ENCODE measurements around the gene CHRNG. TPM values are rescaled to one million over a fixed set of nuclear protein-coding genes. Genes with fewer than 3 reads are reported as not detected.

Gene CHRNG
- total and polyA plus RNA-seq, 9 donors = 75.0 to 165 (median 94.8) TPM

GRCh38 chr2:232574674-232575403 is 35.3 kb downstream of the CHRNG start:
- peak; percentile 57 for DNase-seq
- H3K4me3 ChIP-seq (ENCODE audit: low read length) = no peak overlapping the region

GRCh38 chr2:232575404-232575746 is 35.9 kb downstream of the CHRNG start:
- peaks cover 34% of the 10 kb centered on the region for H3K4me1 ChIP-seq (ENCODE audit: control insufficient read depth, insufficient read depth, low read length)
- no CpG with 5 or more reads among the region's 1 CpG for WGBS (ENCODE audit: insufficient coverage)
- no peak overlapping the region for H3K4me3 ChIP-seq (ENCODE audit: low read length)
- no peak for DNase-seq
- H3K9me3 ChIP-seq (replicated peaks; ENCODE audit: control insufficient read depth, low read depth, low read length) = no peaks in the 10 kb centered on the region
- no peaks in the 10 kb centered on the region for H3K27me3 ChIP-seq (ENCODE audit: control insufficient read depth, insufficient read depth, low read length)
- H3K36me3 ChIP-seq (ENCODE audit: control insufficient read depth, insufficient read depth, low read length) = peaks cover 30% of the 10 kb centered on the region
- no peak overlapping the region for H3K27ac ChIP-seq (ENCODE audit: low read length)

More at GRCh38 chr2:232574674-232575403, 35.3 kb downstream of the CHRNG start:
- no peaks in the 10 kb centered on the region for H3K27me3 ChIP-seq (ENCODE audit: control insufficient read depth, insufficient read depth, low read length)
- no peaks in the 10 kb centered on the region for H3K9me3 ChIP-seq (replicated peaks; ENCODE audit: control insufficient read depth, low read depth, low read length)
- peak overlapping the region; percentile 69 for H3K27ac ChIP-seq (ENCODE audit: low read length)
- peaks cover 34% of the 10 kb centered on the region for H3K4me1 ChIP-seq (ENCODE audit: control insufficient read depth, insufficient read depth, low read length)
- WGBS (ENCODE audit: insufficient coverage) = no CpG with 5 or more reads among the region's 5 CpGs
- peaks cover 31% of the 10 kb centered on the region for H3K36me3 ChIP-seq (ENCODE audit: control insufficient read depth, insufficient read depth, low read length)

- Histone ChIP-seq H3K9me3 (replicated peaks; ENCODE audit: control insufficient read depth, low read depth, low read length) (no peaks in the 10 kb centered on the region), H3K4me1 (ENCODE audit: control insufficient read depth, insufficient read depth, low read length) (peaks cover 26% of the 10 kb centered on the region), H3K27ac (ENCODE audit: low read length) (peak overlapping the region; percentile 7), H3K36me3 (ENCODE audit: control insufficient read depth, insufficient read depth, low read length) (peaks cover 34% of the 10 kb centered on the region), H3K27me3 (ENCODE audit: control insufficient read depth, insufficient read depth, low read length) (no peaks in the 10 kb centered on the region), H3K4me3 (ENCODE audit: low read length) (no peak overlapping the region)
- 63% methylated on average over 2 of the region's 2 CpGs for WGBS (ENCODE audit: insufficient coverage)
- no peak for DNase-seq
Measured at GRCh38 chr2:232576995-232577394, 37.5 kb downstream of the CHRNG start.

GRCh38 chr2:232577841-232578240 is 38.3 kb downstream of the CHRNG start:
- Histone ChIP-seq H3K27ac (ENCODE audit: low read length) (peak overlapping the region; percentile 35), H3K27me3 (ENCODE audit: control insufficient read depth, insufficient read depth, low read length) (no peaks in the 10 kb centered on the region), H3K9me3 (replicated peaks; ENCODE audit: control insufficient read depth, low read depth, low read length) (no peaks in the 10 kb centered on the region), H3K36me3 (ENCODE audit: control insufficient read depth, insufficient read depth, low read length) (peaks cover 38% of the 10 kb centered on the region), H3K4me3 (ENCODE audit: low read length) (no peak overlapping the region), H3K4me1 (ENCODE audit: control insufficient read depth, insufficient read depth, low read length) (peaks cover 26% of the 10 kb centered on the region)
- no CpG with 5 or more reads among the region's 2 CpGs for WGBS (ENCODE audit: insufficient coverage)
- peak; percentile 43 for DNase-seq

GRCh38 chr2:232578626-232579025 is 39.1 kb downstream of the CHRNG start:
- no peak overlapping the region for H3K4me3 ChIP-seq (ENCODE audit: low read length)
- no peak overlapping the region for H3K27ac ChIP-seq (ENCODE audit: low read length)
- H3K36me3 ChIP-seq (ENCODE audit: control insufficient read depth, insufficient read depth, low read length) = peaks cover 38% of the 10 kb centered on the region
- 80% methylated on average over 1 of the region's 2 CpGs for WGBS (ENCODE audit: insufficient coverage)
- peaks cover 26% of the 10 kb centered on the region for H3K4me1 ChIP-seq (ENCODE audit: control insufficient read depth, insufficient read depth, low read length)
- no peaks in the 10 kb centered on the region for H3K9me3 ChIP-seq (replicated peaks; ENCODE audit: control insufficient read depth, low read depth, low read length)
- no peaks in the 10 kb centered on the region for H3K27me3 ChIP-seq (ENCODE audit: control insufficient read depth, insufficient read depth, low read length)
- no peak for DNase-seq

GRCh38 chr2:232580648-232580981 is 41.1 kb downstream of the CHRNG start:
- DNase-seq = no peak
- Histone ChIP-seq H3K27me3 (ENCODE audit: control insufficient read depth, insufficient read depth, low read length) (no peaks in the 10 kb centered on the region), H3K4me1 (ENCODE audit: control insufficient read depth, insufficient read depth, low read length) (peaks cover 11% of the 10 kb centered on the region), H3K9me3 (replicated peaks; ENCODE audit: control insufficient read depth, low read depth, low read length) (peaks cover 2% of the 10 kb centered on the region), H3K36me3 (ENCODE audit: control insufficient read depth, insufficient read depth, low read length) (peaks cover 40% of the 10 kb centered on the region), H3K4me3 (ENCODE audit: low read length) (no peak overlapping the region), H3K27ac (ENCODE audit: low read length) (no peak overlapping the region)
- WGBS (ENCODE audit: insufficient coverage) = 94% methylated on average over 3 of the region's 6 CpGs

- H3K4me3 ChIP-seq (ENCODE audit: low read length) = no peak overlapping the region
- H3K27ac ChIP-seq (ENCODE audit: low read length) = no peak overlapping the region
- DNase-seq = no peak
- H3K27me3 ChIP-seq (ENCODE audit: control insufficient read depth, insufficient read depth, low read length) = no peaks in the 10 kb centered on the region
- H3K36me3 ChIP-seq (ENCODE audit: control insufficient read depth, insufficient read depth, low read length) = peaks cover 40% of the 10 kb centered on the region
- peaks cover 2% of the 10 kb centered on the region for H3K9me3 ChIP-seq (replicated peaks; ENCODE audit: control insufficient read depth, low read depth, low read length)
- peaks cover 11% of the 10 kb centered on the region for H3K4me1 ChIP-seq (ENCODE audit: control insufficient read depth, insufficient read depth, low read length)
Measured at GRCh38 chr2:232581725-232582124, 42.2 kb downstream of the CHRNG start.

GRCh38 chr2:232584238-232584637 is 44.7 kb downstream of the CHRNG start:
- Histone ChIP-seq H3K4me3 (ENCODE audit: low read length) (no peak overlapping the region), H3K4me1 (ENCODE audit: control insufficient read depth, insufficient read depth, low read length) (peaks cover 22% of the 10 kb centered on the region)
- no peak for DNase-seq

GRCh38 chr2:232586943-232587505 is 47.5 kb downstream of the CHRNG start:
- Histone ChIP-seq H3K9me3 (replicated peaks; ENCODE audit: control insufficient read depth, low read depth, low read length) (peaks cover 2% of the 10 kb centered on the region), H3K4me3 (ENCODE audit: low read length) (no peak overlapping the region), H3K27ac (ENCODE audit: low read length) (no peak overlapping the region), H3K36me3 (ENCODE audit: control insufficient read depth, insufficient read depth, low read length) (peaks cover 13% of the 10 kb centered on the region), H3K4me1 (ENCODE audit: control insufficient read depth, insufficient read depth, low read length) (peaks cover 27% of the 10 kb centered on the region), H3K27me3 (ENCODE audit: control insufficient read depth, insufficient read depth, low read length) (no peaks in the 10 kb centered on the region)
- 100% methylated on average over 2 of the region's 5 CpGs for WGBS (ENCODE audit: insufficient coverage)
- DNase-seq = no peak

More at GRCh38 chr2:232584238-232584637, 44.7 kb downstream of the CHRNG start:
- peaks cover 29% of the 10 kb centered on the region for H3K36me3 ChIP-seq (ENCODE audit: control insufficient read depth, insufficient read depth, low read length)
- H3K27me3 ChIP-seq (ENCODE audit: control insufficient read depth, insufficient read depth, low read length) = no peaks in the 10 kb centered on the region
- H3K9me3 ChIP-seq (replicated peaks; ENCODE audit: control insufficient read depth, low read depth, low read length) = peaks cover 2% of the 10 kb centered on the region
- 85% methylated on average over 3 of the region's 6 CpGs for WGBS (ENCODE audit: insufficient coverage)
- no peak overlapping the region for H3K27ac ChIP-seq (ENCODE audit: low read length)

GRCh38 chr2:232587512-232587911 is 48.0 kb downstream of the CHRNG start:
- Histone ChIP-seq H3K4me3 (ENCODE audit: low read length) (no peak overlapping the region), H3K27ac (ENCODE audit: low read length) (no peak overlapping the region), H3K9me3 (replicated peaks; ENCODE audit: control insufficient read depth, low read depth, low read length) (peaks cover 2% of the 10 kb centered on the region), H3K4me1 (ENCODE audit: control insufficient read depth, insufficient read depth, low read length) (peaks cover 27% of the 10 kb centered on the region), H3K27me3 (ENCODE audit: control insufficient read depth, insufficient read depth, low read length) (no peaks in the 10 kb centered on the region), H3K36me3 (ENCODE audit: control insufficient read depth, insufficient read depth, low read length) (peaks cover 8% of the 10 kb centered on the region)
- DNase-seq = no peak
- WGBS (ENCODE audit: insufficient coverage) = no CpG with 5 or more reads among the region's 7 CpGs
